Mononuclear cell (primary cell): ENCODE data around the gene ERCC4. TPM values are rescaled to one million over a fixed set of nuclear protein-coding genes. Genes with fewer than 3 reads are reported as not detected.

Experiments
- total RNA-seq: library from RNA; depleted of rRNA; stranded (reverse); fragments of >200 nt; gene quantifications from one replicate; pipeline ENCODE4 v1.2.3, GENCODE V29; 2012

The ERCC4 gene
- total RNA-seq, 1 donor: 8.1 TPM

Other genes with a start within 250 kb of the ERCC4 start
- gene MRTFB, start 151.2 kb downstream of the ERCC4 start, total RNA-seq: 7.1 TPM